Esophagus (tissue), 2 donors: ENCODE results near the gene UCHL3. TPM values are rescaled to one million over a fixed set of nuclear protein-coding genes. Genes with fewer than 3 reads are reported as not detected.
"Not testable (repeated sequence)": the region's sequence is repeated elsewhere in the genome, so short reads cannot be mapped to it uniquely, and the experiment has no call there.

Experiments
- H3K27ac ChIP-seq, 2 donors: one replicate each; pipeline ENCODE4 v1.5.1; 2013; ENCODE audit warnings: low read depth in 2 of 2, mild to moderate bottlenecking in 2 of 2, inconsistent platforms in 1 of 2, low read length in 1 of 2, moderate library complexity in 1 of 2
- H3K27me3 ChIP-seq, 2 donors: one replicate each; pipeline ENCODE4 v1.6.1; 2013; ENCODE audit warnings: low read length in 2 of 2, control low read depth in 1 of 2, mild to moderate bottlenecking in 1 of 2; ENCODE audit not compliant: insufficient read depth in 2 of 2, control insufficient read depth in 1 of 2
- H3K36me3 ChIP-seq, 2 donors: one replicate each; pipeline ENCODE4 v1.6.1; 2013; ENCODE audit warnings: low read length in 1 of 2; ENCODE audit not compliant: control insufficient read depth in 2 of 2, insufficient read depth in 2 of 2
- H3K4me1 ChIP-seq, 2 donors: one replicate each; pipeline ENCODE4 v1.6.1; 2013; ENCODE audit warnings: low read length in 1 of 2; ENCODE audit not compliant: control insufficient read depth in 2 of 2, insufficient read depth in 2 of 2
- H3K4me3 ChIP-seq, 2 donors: one replicate each; pipeline ENCODE4 v1.5.1; 2013; ENCODE audit warnings: low read length in 2 of 2, mild to moderate bottlenecking in 2 of 2, low read depth in 1 of 2, moderate library complexity in 1 of 2
- H3K9me3 ChIP-seq, 2 donors: one replicate each; pipeline ENCODE4 v1.6.1; 2013; ENCODE audit warnings: mild to moderate bottlenecking in 2 of 2, low read depth in 1 of 2, low read length in 1 of 2, moderate library complexity in 1 of 2; ENCODE audit not compliant: control insufficient read depth in 2 of 2, insufficient read depth in 1 of 2
- WGBS, 2 donors: extraction: QIAGEN DNeasy Blood & Tissue Kit; methylation state at CpG; one replicate each; pipeline ENCODE4 v1.1.7; 2013; 5-methylcytosine and 5-hydroxymethylcytosine counted together
- polyA plus RNA-seq, 2 donors: library from polyadenylated mRNA; stranded (reverse); fragments of 200-250 nt; gene quantifications; one replicate each; pipeline ENCODE4 v1.2.3, GENCODE V29; 2013
- donor health status: healthy with polysubstance abuse.
- donor health status: Bipolar disorder and iron deficiency.

UCHL3 gene
- polyA plus RNA-seq, 2 donors, result 30.3 to 72.7 TPM

GRCh38 chr13:75545386-75545785, 4.2 kb upstream of the UCHL3 start:
- H3K9me3 ChIP-seq, H3K27ac ChIP-seq, H3K27me3 ChIP-seq, H3K4me3 ChIP-seq, H3K36me3 ChIP-seq, H3K4me1 ChIP-seq: not testable (repeated sequence)
- WGBS, 2 donors, result 89 to 92% methylated on average over 14 of the region's 14 CpGs

DNA sequence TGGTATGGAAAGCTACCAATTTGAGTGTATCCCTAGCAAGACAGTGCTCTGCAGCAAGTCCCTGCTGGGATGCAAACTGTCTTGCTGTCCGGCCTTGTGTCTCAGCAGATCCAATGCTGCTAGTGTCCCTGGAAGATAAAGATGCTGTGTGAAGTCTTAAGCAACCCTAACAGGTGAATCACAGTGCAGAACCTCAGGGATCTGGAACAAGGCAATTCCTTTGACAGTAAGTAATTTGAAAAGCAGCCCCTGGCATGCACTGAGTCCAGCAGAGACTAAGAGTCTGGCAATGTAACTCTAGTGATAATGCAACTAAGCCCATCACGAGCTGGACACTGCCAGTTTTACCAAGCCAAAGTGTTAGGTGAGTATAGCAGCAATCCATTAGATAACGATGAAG, 1.7 kb upstream of the UCHL3 start:
- 83 to 92% methylated on average over 3 of the region's 3 CpGs for WGBS, 2 donors
- Histone ChIP-seq H3K27me3 (no peaks in the 10 kb centered on the region), H3K4me1 (no peaks in the 10 kb centered on the region), H3K36me3 (no peaks in the 10 kb centered on the region), H3K4me3 (no peak overlapping the region), H3K27ac (no peak overlapping the region), H3K9me3 (no peaks in the 10 kb centered on the region)

GRCh38 chr13:75550159-75550567, 572 bp downstream of the UCHL3 start:
- Histone ChIP-seq H3K4me3 (peak overlapping the region; percentile 96 to 98), H3K27ac (peak overlapping the region; percentile 77 to 84), H3K9me3 (no peaks in the 10 kb centered on the region), H3K27me3 (no peaks in the 10 kb centered on the region), H3K36me3 (peaks cover 3 to 4% of the 10 kb centered on the region in 2 donors), H3K4me1 (no peaks in the 10 kb centered on the region)
- 2% methylated on average over 10 of the region's 10 CpGs for WGBS, 2 donors

DNA sequence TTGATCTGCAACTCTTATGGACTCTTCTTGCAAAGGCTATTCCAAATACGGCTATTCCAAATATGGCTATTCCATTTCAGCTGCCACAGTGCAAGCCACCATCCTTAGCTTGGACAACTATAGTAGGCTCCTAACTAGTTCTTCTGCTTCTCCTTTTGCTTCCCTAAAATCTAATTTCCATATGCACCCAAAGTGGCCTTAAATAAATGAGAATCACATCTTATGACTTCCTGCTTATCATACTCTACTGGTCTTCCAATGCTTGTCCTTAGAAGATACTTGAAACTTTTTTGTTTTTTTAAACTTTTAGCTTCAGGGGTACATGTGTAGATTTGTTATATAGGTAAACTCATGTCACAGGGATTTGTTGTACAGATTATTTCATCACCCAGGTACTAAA, 4.9 kb downstream of the UCHL3 start:
- 93 to 97% methylated on average over 1 of the region's 1 CpG for WGBS, 2 donors
- Histone ChIP-seq H3K27me3 (no peaks in the 10 kb centered on the region), H3K4me3 (no peak overlapping the region), H3K27ac (no peak overlapping the region), H3K4me1 (no peaks in the 10 kb centered on the region), H3K9me3 (no peaks in the 10 kb centered on the region), H3K36me3 (peaks cover 4% of the 10 kb centered on the region in 2 donors)

DNA sequence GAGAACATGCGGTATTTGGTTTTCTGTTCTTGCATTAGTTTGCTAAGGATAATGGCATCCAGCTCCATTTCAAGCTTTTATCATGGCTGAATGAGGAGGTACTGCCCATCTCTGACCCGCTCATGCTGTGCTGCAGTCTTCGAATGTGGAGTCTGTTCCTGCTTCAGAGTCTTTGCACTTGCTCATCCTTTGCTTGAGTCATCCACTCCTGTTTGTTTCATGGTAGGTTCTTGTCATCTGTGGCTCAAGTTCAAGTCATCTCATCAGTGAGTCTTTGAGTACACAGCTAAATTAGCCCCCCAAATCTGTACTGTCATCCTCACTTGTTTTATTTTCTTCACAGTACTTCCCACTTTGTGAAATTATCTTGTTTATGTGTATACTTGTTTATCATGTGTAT, 5.4 kb downstream of the UCHL3 start:
- 94 to 95% methylated on average over 3 of the region's 3 CpGs for WGBS, 2 donors
- Histone ChIP-seq H3K4me1 (no peaks in the 10 kb centered on the region), H3K27ac (no peak overlapping the region), H3K27me3 (no peaks in the 10 kb centered on the region), H3K4me3 (no peak overlapping the region), H3K36me3 (peaks cover 4% of the 10 kb centered on the region in 2 donors), H3K9me3 (no peaks in the 10 kb centered on the region)

DNA sequence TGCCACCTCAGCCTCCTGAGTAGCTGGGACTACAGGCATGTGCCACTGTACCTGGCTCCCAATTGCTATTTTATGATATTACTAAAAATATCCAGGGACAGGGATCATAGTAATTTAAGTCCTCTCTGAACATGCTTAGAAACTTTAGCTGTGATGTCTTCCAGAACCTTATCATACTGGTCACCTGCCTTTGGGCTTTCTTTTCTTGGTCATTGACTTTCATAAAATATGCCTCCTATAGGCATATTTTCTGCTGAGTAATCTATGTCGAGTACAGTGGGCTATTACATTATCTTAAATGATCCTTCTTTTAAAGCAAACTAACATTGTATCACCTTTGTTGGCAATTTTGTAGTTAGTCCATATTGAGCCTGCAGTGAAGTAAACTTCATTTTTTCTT, 6.2 kb downstream of the UCHL3 start:
- 78 to 82% methylated on average over 1 of the region's 1 CpG for WGBS, 2 donors

GRCh38 chr13:75556961-75557360, 7.4 kb downstream of the UCHL3 start:
- Histone ChIP-seq H3K27ac (no peak overlapping the region), H3K36me3 (peaks cover 4 to 7% of the 10 kb centered on the region in 2 donors), H3K4me3 (no peak overlapping the region), H3K27me3 (no peaks in the 10 kb centered on the region), H3K9me3 (no peaks in the 10 kb centered on the region), H3K4me1 (no peaks in the 10 kb centered on the region)
- WGBS, 2 donors, result 87 to 93% methylated on average over 2 of the region's 2 CpGs

More for the DNA sequence above, 6.2 kb downstream of the UCHL3 start:
- no peaks in the 10 kb centered on the region for H3K9me3 ChIP-seq
- H3K4me3 ChIP-seq, result no peak overlapping the region
- peaks cover 4 to 5% of the 10 kb centered on the region in 2 donors for H3K36me3 ChIP-seq
- H3K27me3 ChIP-seq, result no peaks in the 10 kb centered on the region
- H3K4me1 ChIP-seq, result no peaks in the 10 kb centered on the region
- H3K27ac ChIP-seq, result no peak overlapping the region

DNA sequence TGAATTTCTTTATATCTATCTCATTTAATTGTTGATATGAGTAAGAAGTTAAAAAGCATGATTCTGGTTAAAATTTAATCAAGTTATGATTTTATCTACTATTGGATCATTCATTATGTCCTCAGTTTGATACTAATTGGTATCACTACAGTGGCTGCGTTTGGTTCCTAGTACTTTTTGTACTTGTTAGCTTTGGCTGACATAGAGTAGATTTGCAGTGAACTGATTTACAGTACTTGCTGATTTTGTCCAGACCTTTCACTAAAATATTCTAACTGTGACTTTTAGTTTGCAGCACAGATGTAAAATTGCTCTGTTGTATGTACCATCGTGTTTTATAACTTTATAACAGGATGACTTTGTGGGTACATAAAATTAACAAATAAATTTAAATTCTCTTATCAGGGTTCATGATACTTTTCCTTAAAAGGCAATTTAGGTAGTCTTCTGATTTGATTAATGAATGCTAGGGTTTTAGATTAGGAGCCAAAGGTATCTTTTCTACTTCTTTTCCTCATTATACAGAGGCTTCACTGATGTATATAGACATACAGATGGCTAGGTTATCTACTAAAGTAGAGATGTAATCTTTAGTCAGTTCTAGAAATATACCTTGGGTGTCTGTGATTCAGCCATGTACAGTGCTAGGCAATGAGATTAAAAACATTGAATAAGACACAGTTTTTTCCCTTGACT, 8.7 kb downstream of the UCHL3 start:
- Histone ChIP-seq H3K27ac (no peak overlapping the region), H3K4me1 (no peaks in the 10 kb centered on the region), H3K27me3 (no peaks in the 10 kb centered on the region), H3K36me3 (peaks cover 4 to 7% of the 10 kb centered on the region in 2 donors), H3K4me3 (no peak overlapping the region), H3K9me3 (no peaks in the 10 kb centered on the region)
- 80 to 92% methylated on average over 2 of the region's 2 CpGs for WGBS, 2 donors

DNA sequence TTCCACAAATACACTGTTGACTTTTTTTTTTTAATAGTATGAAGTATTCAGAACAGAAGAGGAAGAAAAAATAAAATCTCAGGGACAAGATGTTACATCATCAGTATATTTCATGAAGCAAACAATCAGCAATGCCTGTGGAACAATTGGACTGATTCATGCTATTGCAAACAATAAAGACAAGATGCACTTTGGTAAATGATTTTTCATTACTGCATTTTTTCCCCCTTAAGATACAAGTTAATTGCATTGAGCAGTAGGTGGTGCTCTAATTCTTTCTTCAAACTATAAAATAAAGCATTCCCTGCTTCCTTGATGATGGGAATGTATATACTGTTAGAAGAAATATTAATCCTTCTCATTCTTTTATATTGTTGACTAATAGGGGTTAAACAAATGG, 17.1 kb downstream of the UCHL3 start:
- H3K27me3 ChIP-seq, result no peaks in the 10 kb centered on the region
- H3K36me3 ChIP-seq, result no peaks in the 10 kb centered on the region
- no peaks in the 10 kb centered on the region for H3K4me1 ChIP-seq
- H3K27ac ChIP-seq, result no peak overlapping the region
- H3K9me3 ChIP-seq, result no peaks in the 10 kb centered on the region
- no peak overlapping the region for H3K4me3 ChIP-seq

GRCh38 chr13:75569576-75569975, 20.0 kb downstream of the UCHL3 start:
- Histone ChIP-seq H3K27ac (no peak overlapping the region), H3K36me3 (peaks cover 0 to 2% of the 10 kb centered on the region in 2 donors), H3K9me3 (no peaks in the 10 kb centered on the region), H3K4me3 (no peak overlapping the region), H3K4me1 (no peaks in the 10 kb centered on the region), H3K27me3 (no peaks in the 10 kb centered on the region)
- WGBS, 2 donors, result 70 to 96% methylated on average over 1 of the region's 1 CpG
